Measurements from ENCODE around the gene DEFB124.

- TF ChIP-seq, protein P1, sequence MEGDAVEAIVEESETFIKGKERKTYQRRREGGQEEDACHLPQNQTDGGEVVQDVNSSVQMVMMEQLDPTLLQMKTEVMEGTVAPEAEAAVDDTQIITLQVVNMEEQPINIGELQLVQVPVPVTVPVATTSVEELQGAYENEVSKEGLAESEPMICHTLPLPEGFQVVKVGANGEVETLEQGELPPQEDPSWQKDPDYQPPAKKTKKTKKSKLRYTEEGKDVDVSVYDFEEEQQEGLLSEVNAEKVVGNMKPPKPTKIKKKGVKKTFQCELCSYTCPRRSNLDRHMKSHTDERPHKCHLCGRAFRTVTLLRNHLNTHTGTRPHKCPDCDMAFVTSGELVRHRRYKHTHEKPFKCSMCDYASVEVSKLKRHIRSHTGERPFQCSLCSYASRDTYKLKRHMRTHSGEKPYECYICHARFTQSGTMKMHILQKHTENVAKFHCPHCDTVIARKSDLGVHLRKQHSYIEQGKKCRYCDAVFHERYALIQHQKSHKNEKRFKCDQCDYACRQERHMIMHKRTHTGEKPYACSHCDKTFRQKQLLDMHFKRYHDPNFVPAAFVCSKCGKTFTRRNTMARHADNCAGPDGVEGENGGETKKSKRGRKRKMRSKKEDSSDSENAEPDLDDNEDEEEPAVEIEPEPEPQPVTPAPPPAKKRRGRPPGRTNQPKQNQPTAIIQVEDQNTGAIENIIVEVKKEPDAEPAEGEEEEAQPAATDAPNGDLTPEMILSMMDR (IDR thresholded peaks at IDR 0.05): no peak
- no peak for TF ChIP-seq POLR2AphosphoS5 (IDR thresholded peaks at IDR 0.05; ENCODE audit: low read depth, low read length)
- TF ChIP-seq TCF7L2 (IDR thresholded peaks at IDR 0.05; ENCODE audit: low read depth, low read length): no peak
- TF ChIP-seq SIN3A (IDR thresholded peaks at IDR 0.05; ENCODE audit: borderline replicate concordance, insufficient read depth, low read depth, low read length): no peak
Observed at GRCh38 chr20:31484001-31484400, 9.1 kb upstream of the DEFB124 start.

All from Panc1 (cell line).